ENCODE results near the gene KCTD2.

DNA sequence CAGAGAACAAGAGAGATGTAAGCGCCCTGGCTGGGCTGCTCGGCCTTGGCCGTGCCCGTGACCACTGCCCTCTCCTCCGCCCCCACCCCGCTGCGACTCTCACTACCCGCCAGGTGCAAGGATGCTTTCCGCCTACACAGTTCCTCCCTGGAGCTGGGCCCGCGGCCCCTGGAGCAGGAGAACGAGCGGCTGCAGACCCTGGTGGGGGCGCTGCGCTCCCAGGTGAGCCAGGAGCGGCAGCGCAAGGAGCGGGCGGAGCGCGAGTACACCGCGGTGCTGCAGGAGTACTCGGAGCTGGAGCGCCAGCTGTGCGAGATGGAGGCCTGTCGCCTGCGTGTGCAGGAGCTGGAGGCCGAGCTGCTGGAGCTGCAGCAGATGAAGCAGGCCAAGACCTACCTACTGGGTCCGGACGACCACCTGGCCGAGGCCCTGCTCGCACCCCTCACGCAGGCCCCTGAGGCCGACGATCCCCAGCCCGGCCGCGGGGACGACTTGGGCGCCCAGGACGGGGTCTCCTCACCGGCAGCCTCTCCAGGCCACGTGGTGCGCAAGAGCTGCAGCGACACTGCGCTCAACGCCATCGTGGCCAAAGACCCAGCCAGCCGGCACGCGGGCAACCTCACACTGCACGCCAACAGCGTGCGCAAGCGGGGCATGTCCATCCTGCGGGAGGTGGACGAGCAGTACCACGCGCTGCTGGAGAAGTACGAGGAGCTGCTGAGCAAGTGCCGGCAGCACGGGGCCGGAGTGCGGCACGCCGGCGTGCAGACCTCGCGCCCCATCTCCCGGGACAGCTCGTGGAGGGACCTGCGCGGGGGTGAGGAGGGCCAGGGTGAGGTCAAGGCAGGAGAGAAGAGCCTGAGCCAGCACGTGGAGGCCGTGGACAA lies 43.7 kb upstream of the KCTD2 start:
- TF ChIP-seq EZH2 (IDR thresholded peaks at IDR 0.05) (no peak), POLR2AphosphoS5 (IDR thresholded peaks at IDR 0.05; ENCODE audit: borderline replicate concordance, low read depth, low read length) (no peak)

Measured in SK-N-MC (cell line).